GM08714 (cell line): Measurements from ENCODE around the gene LIFR.
"Not testable (repeated sequence)": the region's sequence is repeated elsewhere in the genome, so short reads cannot be mapped to it uniquely, and the experiment has no call there.

Experiments used
- H3K4me3 ChIP-seq: fragments of 200-500 bp; sonication (Bioruptor generic); 2 replicates; pipeline ENCODE4 v1.5.1; 2014; ENCODE audit warnings: mild to moderate bottlenecking, low read length, inconsistent platforms
- ZNF274 ChIP-seq: IDR thresholded peaks from 2 replicates; pipeline ENCODE4 v1.6.1; 2012; ENCODE audit warnings: mild to moderate bottlenecking, low read depth, low read length

The LIFR gene

DNA sequence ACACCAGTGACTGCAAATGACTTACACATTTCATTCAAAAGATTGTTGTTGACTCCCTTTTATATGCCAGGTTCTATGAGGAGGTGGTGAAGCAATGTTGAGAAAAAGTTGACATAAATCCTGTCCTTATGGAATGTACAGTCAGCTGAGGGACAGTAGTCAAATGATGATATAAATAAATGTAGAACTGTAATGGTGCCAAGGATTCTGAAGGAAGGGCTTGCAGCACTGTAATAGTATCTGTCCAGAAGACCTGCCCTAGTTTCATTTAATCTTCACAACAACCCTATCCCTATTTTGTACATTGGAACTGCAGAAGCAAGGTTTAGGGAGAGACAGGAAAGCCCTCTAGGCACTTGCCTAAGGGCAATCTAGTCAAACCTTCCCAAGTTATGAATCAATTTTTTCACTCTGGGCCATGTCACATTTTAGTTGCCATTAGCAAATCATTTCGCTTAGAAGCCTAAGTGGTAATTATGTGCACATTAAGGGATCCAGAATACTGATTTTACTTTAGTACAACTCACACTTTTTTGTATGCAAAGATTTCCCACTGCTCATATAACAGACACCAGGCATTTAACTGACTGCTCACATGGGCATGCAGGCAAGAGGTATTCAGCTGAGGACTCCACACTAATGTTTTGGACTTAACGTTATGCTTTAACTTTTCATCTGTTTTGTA lies 34.5 kb upstream of the LIFR start:
- no peak overlapping the region for H3K4me3 ChIP-seq

DNA sequence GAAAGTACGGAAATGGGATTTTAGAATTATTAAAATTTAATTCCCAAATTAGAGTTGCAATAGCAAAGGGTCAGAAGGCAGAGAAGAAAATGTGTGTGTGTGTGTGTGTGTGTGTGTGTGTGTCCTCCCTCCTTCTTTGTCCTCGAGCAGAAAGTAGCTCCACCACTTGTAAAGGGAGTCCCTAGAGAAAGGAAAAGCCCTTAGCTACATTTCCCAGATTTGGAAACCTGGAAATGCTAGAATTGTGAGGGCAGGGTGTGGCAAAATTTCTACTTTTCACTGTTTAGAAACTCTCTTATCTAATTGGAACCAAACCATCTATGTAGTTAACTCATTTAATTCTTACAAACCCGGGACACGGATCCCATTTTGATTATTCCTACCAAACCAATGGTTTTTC lies 33.2 kb upstream of the LIFR start:
- no peak for TF ChIP-seq ZNF274
- H3K4me3 ChIP-seq = no peak overlapping the region

More for the DNA sequence above, 34.5 kb upstream of the LIFR start:
- no peak for TF ChIP-seq ZNF274

DNA sequence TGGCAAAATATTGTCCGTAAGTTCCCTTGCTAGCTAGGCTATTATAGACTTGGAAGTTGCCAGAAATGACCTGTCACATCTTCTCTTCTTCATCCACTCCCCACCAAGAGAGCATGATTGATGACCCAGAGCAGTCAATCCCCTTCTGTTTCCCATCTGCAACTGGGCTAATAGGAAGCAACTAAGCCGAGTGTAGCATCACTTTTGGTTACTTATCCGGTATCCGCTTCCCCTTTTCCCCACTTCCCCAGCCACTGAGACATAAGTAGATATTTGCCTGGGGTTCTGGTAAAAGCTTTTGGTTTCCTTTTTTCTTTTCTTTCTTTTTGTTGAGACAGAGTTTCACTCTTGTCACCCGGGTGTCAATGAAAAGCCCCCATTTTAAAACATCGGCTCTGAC lies 29.4 kb upstream of the LIFR start:
- no peak overlapping the region for H3K4me3 ChIP-seq
- no peak for TF ChIP-seq ZNF274

DNA sequence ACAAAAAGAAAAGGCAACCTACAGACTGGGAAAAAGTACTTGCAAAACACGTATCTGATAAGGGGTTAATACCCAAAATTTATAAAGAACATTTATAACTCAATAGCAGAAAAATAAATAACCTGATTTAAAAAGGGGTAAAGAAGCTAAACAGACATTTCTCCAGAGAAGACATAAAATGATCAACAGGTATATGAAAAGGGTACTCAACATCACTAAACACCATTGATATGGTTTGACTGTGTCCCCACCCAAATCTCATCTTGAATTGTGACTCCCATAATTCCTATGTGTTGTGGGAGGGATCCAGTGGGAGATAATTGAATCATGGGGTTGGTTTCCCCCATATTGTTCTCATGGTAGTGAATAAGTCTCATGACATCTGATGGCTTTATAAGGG lies 27.1 kb upstream of the LIFR start:
- no peak overlapping the region for H3K4me3 ChIP-seq
- no peak for TF ChIP-seq ZNF274

DNA sequence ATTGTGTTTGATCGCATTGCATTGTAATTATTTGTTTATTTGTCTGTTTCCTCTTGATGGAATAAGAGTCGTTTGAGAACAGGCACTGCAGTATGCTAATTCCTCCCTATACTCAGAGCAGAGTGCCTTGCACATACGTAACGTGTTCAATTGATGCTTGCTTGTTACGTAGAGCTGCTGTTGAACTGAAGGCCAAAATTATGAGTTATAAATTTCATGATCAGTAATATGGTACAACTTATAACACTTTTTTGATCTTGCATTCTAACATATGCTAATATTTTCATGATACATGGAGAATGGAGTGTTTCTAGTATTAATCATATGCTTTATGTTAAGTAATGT lies 26.5 kb upstream of the LIFR start:
- H3K4me3 ChIP-seq = no peak overlapping the region
- no peak for TF ChIP-seq ZNF274

DNA sequence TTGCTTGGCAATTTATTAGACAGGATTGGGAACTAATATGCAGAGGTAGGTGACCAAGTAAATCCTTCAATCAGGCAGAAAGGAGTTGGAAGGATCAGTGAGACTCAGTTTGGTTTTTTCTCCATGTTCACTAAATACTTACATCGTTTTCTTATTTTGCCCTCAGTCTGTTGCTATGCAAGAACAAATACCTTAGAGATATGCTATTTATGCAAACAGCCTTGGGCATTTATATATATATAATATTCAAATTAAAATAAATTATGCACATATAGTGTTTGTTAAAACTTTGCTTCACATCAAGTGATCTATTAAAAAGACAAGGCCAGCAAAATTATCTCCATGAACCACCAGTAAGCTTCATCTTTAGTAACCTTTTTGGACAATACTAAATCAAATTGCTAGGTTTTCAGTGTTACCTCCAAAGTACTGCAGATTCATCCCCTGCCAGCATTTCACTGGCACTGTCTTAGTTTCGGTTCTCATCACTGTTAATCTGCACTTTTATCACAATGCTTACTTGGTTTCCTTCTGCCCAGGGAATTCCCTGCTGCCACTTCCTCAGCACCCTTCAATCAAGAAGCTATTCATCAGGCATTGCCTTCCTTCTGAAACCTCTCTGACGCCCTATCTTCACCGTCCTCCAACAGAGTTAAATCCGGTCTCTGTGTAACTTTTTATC lies 26.0 kb upstream of the LIFR start:
- H3K4me3 ChIP-seq = no peak overlapping the region
- TF ChIP-seq ZNF274 = no peak

DNA sequence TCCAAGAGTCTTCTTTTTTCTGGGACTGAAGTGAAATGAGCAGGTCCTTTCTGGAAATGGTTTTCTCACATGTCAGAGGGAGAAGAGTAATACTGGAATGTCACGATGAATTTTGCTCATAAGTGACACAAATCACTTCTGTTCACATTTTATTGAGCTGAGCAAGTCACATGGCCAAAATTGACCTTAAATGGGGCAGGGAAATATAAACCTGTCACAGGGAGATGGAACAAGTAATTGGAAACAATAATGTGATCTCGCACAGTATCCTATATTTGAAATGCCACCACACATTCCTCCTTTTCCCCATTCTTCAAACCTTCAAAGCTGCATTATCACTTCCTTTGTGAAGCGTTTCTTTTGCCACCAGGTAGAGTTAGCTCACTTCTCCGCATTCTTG lies 25.2 kb upstream of the LIFR start:
- H3K4me3 ChIP-seq = no peak overlapping the region
- no peak for TF ChIP-seq ZNF274

DNA sequence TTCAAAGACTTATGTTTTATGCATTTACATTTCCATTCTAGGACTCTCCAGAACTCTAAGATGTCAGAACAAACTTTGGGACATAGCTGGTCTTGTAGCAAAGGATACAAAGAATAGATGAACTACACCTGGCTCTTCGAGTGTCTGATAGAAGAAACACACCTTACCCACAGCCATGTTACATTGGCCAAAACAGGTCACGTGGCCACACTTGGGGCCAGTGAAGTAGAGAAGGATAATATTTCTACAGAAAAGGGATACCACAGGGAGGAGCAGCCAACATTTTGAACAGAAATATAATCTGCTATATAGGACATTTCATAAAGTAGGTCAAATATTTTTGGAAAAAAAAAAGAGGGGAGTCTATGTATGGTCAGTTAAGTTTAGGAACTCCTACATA lies 22.7 kb upstream of the LIFR start:
- no peak for TF ChIP-seq ZNF274
- no peak overlapping the region for H3K4me3 ChIP-seq

DNA sequence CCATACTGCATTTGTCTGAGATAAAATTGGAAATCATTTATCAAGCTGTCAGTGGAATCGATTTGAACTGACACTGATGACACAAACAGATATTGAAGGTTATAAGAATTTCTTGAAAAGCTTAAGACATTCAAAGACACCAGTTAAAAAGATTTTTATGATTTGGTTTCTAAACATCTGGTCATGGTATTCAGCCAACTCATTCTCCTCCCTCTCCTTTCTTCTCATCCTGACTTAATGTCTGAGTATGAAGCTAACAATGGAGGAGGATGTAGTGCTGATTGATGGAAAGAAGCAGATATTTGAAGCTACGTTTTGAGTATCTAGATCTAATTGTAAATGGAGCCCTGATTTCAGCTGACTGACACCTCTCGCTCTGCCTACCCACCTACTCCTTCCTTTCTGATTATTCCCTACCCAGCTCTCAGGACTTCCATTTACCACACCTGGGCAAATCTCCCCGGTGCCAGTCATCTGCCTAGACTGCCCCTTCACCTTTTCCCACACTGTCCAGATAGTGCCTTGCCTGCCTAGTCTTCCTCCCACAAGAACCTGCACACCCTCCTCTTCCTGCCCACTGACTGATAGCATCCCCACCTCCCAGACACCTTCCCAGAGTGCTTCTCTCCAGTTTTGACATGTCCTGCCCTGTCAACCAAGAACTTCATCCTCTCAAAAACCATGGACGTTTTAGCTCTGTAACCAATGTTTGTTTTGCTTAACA lies 20.7 kb upstream of the LIFR start:
- no peak for TF ChIP-seq ZNF274
- H3K4me3 ChIP-seq = no peak overlapping the region

DNA sequence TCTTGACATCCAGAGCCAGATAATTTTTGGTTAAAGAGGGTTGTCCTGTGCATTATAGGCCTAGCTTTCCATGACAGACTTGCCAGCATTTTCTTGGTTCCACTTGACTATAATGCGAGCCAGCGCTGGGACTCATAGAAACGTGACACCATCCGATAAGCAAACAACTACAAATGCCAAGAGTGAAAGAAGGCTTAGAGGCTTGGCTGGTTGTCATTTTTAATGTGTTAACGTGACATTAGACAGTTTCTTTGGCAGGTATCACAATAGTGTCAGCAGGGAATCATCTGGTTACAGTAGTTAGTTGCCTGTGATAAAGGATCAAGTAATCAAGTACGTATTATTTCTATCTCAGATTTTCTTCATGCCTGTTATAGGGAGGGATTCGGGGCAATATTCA lies 20.0 kb upstream of the LIFR start:
- no peak overlapping the region for H3K4me3 ChIP-seq
- TF ChIP-seq ZNF274 = no peak

DNA sequence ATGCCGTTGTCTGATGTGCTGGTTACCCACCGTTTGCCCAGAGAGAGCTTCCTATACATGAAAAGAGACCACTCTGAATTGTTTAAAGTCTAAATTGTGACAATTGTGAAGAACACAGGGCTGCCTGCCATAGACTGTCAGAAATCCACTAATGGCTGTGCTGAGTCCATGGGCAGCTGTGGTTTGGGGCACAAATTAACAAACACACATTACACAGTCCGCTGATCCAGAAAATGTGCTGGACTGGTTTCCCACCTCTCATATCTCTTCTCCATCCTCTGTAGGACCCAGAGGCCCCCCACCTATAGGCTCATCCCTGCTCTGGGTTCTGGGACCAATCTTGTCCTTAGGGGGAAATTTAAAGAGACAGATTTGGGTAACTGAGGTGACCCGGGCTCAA lies 19.0 kb upstream of the LIFR start:
- TF ChIP-seq ZNF274 = no peak
- no peak overlapping the region for H3K4me3 ChIP-seq

DNA sequence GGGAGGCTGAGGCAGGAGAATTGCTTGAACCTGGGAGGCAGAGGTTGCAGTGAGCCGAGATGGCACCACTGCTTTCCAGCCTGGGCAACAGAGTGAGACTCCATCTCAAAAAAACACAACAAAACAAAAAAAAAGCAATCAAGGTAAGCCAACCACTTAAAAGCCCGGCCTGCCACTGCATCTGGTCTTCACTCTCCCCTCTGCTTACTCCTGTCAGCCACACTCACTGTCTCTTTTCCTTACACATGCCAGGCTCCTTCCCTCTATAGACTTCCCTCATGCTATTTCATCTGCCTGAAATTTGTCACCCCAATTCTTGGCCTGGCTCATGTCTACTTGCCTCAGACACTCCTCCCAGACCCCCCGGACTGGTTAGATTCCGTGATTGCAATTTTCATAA lies 17.6 kb upstream of the LIFR start:
- no peak for TF ChIP-seq ZNF274
- H3K4me3 ChIP-seq = no peak overlapping the region

DNA sequence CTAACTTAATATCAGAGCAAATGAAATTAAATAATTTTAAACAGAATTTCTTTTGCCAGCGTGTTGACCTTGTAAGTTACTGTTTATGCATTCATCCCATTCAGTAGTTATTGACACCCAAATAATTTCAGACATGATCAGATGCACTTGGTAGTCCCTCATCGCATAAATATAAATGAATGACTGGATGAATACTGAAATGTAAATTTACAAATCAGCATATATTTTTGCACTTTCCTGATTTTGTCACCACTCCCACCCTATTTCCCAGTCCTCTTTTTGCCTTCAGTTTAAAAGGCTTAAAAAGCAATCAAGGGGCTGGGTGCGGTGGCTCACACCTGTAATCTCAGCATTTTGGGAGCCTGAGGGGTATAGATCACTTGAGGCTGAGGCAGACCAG lies 17.1 kb upstream of the LIFR start:
- TF ChIP-seq ZNF274 = no peak
- no peak overlapping the region for H3K4me3 ChIP-seq

DNA sequence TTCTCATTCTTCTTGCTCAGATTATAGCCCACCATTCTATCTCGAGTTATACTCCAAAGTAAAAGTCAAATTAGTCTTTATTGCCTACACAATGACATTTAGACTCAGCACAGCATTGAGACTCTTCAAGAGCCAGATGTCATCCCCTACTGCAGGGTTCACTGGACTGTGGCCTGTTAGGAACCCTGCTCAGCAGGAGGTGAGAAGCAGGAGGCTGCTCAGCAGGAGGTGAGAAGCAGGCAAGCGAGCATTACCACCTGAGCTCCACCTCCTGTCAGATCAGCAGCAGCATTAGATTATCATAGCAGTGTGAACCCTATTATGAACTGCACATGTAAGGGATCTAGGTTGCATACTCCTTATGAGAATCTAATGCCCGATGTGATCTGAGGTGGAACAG lies 12.7 kb upstream of the LIFR start:
- TF ChIP-seq ZNF274 = no peak
- no peak overlapping the region for H3K4me3 ChIP-seq

DNA sequence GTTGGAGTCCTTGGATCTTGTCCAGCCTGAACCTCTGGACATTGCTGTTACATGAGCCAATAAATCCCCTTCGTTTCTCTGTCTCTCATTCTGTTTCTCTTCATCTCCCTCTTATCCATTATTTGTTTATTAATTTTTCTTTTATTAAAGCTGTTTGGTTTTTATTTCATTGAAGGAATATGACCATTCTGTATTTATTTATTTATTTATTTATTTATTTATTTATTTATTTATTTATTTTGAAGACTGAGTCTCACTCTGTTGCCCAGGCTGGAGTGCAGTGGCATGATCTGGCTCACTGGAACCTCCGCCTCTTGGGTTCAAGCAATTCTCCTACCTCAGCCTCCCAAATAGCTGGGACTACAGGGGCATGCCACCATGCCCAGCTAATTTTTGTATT lies 10.9 kb upstream of the LIFR start:
- H3K4me3 ChIP-seq = not testable (repeated sequence)

DNA sequence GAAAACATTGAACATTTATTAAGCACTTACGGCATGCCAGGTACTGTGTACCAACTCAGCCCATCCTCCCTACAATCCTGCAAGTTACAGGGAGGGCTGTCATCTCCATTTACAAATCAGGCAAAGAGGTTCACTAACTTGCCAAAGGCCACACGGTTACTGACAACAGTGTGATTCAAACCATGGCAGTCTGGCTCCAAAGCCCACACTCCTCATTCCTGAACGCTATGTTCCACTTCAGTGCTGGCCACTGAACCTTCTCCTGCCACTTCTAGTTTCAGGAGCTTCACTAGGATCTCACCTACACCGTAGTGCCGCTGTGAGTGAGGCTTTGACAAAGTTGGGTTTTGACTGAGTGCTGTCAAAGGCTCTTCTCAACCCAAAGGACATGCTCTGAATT lies 7.2 kb upstream of the LIFR start:
- H3K4me3 ChIP-seq = no peak overlapping the region
- TF ChIP-seq ZNF274 = no peak
